ENCODE data around the gene DNAJC5G. TPM values are rescaled to one million over a fixed set of nuclear protein-coding genes. Genes with fewer than 3 reads are reported as not detected.

Gene DNAJC5G
- total and polyA plus RNA-seq, 2 donors (not counting 1 experiment from before 2014, with no cell fraction given), result not detected

DNA sequence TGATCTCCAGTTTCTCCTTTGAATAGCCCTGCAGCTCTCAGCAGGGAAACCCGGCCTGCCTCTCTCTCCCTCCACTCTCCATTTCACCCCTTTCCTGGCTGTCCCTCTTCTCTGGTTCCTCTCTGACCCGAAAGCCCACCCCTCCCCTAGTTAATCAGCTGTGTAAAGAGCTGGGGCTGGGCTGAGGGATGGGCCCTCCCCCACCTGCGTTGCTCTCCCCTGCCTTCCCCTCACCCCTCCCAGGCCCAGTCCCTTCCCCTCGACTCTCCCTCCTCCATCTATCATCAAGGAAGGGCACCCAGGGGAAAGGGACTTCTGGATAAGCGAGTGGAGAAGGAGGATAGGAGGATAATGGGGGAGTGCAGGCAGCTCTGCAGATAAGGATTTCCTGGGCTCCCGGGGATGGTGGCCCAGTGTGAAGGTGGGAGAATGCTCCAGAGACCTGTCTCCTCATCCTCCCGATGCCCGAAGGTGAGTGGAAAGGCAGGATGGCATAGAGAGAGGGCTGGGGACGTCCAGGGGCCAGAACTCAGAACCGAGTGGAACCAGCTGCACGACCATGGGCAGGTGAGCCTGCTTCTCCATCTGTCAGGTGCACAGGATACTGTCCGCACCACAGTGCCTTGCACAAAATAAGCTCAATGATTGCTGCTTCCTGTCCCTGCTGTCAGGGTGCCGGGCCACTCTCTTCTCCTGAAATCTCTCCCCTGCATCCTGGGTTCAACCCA lies 24.4 kb upstream of the DNAJC5G start:
- Histone ChIP-seq H3K4me2 (ENCODE audit: extremely low read depth, insufficient read depth, low read length) (no peak overlapping the region), H3K79me2 (ENCODE audit: control insufficient read depth, insufficient read depth, low read length) (no peaks in the 10 kb centered on the region), H3K9me3 (ENCODE audit: control insufficient read depth, insufficient read depth, low read depth, low read length) (no peaks in the 10 kb centered on the region), H4K20me1 (ENCODE audit: control insufficient read depth, extremely low read depth, insufficient read depth, low read length) (no peaks in the 10 kb centered on the region), H2AFZ (ENCODE audit: low read length) (peak overlapping the region; percentile 8), H3K27me3 (ENCODE audit: control insufficient read depth, insufficient read depth, low read length) (no peaks in the 10 kb centered on the region), H3K9ac (ENCODE audit: insufficient read depth, low read length) (no peak overlapping the region), H3K27ac (ENCODE audit: insufficient read depth, low read length) (no peak overlapping the region), H3K36me3 (ENCODE audit: control insufficient read depth, insufficient read depth, low read length) (no peaks in the 10 kb centered on the region), H3K4me3 (replicated peaks in 1 of 4; ENCODE audit: control extremely low read depth in 1 of 4, insufficient read depth in 1 of 4, low read depth in 3 of 4, low read length in 4 of 4) (no peak overlapping the region), H3K4me1 (ENCODE audit: control insufficient read depth, extremely low read depth, insufficient read depth, low read length) (peaks cover 8% of the 10 kb centered on the region)
- DNase-seq (ENCODE audit: low read depth in 2 of 2), result no peak
- TF ChIP-seq, protein P1, sequence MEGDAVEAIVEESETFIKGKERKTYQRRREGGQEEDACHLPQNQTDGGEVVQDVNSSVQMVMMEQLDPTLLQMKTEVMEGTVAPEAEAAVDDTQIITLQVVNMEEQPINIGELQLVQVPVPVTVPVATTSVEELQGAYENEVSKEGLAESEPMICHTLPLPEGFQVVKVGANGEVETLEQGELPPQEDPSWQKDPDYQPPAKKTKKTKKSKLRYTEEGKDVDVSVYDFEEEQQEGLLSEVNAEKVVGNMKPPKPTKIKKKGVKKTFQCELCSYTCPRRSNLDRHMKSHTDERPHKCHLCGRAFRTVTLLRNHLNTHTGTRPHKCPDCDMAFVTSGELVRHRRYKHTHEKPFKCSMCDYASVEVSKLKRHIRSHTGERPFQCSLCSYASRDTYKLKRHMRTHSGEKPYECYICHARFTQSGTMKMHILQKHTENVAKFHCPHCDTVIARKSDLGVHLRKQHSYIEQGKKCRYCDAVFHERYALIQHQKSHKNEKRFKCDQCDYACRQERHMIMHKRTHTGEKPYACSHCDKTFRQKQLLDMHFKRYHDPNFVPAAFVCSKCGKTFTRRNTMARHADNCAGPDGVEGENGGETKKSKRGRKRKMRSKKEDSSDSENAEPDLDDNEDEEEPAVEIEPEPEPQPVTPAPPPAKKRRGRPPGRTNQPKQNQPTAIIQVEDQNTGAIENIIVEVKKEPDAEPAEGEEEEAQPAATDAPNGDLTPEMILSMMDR (conservative IDR thresholded peaks at IDR 0.05 in 1 of 2, IDR thresholded peaks at IDR 0.05 in 1 of 2; ENCODE audit: low read depth in 1 of 2, low read length in 2 of 2), result no peak
- TF ChIP-seq EZH2 (IDR thresholded peaks at IDR 0.05; ENCODE audit: low read length, missing control alignments), result no peak

DNA sequence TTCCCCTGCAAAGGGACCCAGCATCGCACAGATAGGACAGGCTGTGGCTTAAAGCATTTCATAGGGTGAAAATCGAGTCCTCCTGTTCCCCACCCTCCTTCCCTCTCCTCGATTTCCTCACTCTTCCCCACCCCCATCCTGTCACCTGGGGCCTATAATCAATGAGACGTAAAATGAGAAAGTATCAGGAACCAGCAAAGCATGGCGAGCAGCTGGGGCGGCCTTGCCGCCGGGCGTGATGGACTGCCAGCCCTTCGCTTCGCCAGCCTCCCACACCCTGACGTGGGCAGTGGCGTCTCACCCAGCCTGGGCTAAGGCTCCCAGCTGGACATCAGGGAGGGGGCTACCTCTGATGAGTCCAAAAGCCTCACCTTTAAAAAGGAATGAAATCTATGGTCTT lies 23.5 kb upstream of the DNAJC5G start:
- DNase-seq (ENCODE audit: low read depth in 2 of 2), result no peak
- TF ChIP-seq EZH2 (IDR thresholded peaks at IDR 0.05; ENCODE audit: low read length, missing control alignments), result no peak
- TF ChIP-seq, protein P1 (conservative IDR thresholded peaks at IDR 0.05 in 1 of 2, IDR thresholded peaks at IDR 0.05 in 1 of 2; ENCODE audit: low read depth in 1 of 2, low read length in 2 of 2), result no peak
- Histone ChIP-seq H3K9ac (ENCODE audit: insufficient read depth, low read length) (no peak overlapping the region), H3K79me2 (ENCODE audit: control insufficient read depth, insufficient read depth, low read length) (no peaks in the 10 kb centered on the region), H3K4me1 (ENCODE audit: control insufficient read depth, extremely low read depth, insufficient read depth, low read length) (peaks cover 14% of the 10 kb centered on the region), H2AFZ (ENCODE audit: low read length) (no peak overlapping the region), H3K36me3 (ENCODE audit: control insufficient read depth, insufficient read depth, low read length) (no peaks in the 10 kb centered on the region), H3K27me3 (ENCODE audit: control insufficient read depth, insufficient read depth, low read length) (no peaks in the 10 kb centered on the region), H3K4me2 (ENCODE audit: extremely low read depth, insufficient read depth, low read length) (no peak overlapping the region), H3K27ac (ENCODE audit: insufficient read depth, low read length) (no peak overlapping the region), H4K20me1 (ENCODE audit: control insufficient read depth, extremely low read depth, insufficient read depth, low read length) (no peaks in the 10 kb centered on the region), H3K9me3 (ENCODE audit: control insufficient read depth, insufficient read depth, low read depth, low read length) (no peaks in the 10 kb centered on the region), H3K4me3 (replicated peaks in 1 of 4; ENCODE audit: control extremely low read depth in 1 of 4, insufficient read depth in 1 of 4, low read depth in 3 of 4, low read length in 4 of 4) (no peak overlapping the region)

DNA sequence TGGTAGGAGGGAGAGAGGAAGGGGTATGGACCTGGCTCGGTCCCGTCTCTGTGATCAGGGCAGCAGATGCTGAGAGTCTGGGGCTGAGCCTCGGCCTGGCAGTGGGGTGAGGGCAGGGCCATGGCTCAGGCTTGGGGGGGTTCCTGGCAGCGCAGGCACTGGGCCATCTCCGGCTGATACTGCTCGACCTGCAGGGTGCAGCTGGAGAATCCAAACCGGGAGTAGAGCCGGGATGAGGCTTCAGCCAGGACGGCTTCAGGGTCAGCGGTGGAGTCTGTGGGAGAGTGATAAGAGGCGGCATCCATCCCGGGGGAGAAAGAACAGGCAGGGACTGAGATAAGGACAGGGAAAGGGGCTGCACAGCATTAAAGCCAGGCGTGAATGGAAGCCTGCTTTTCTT lies 20.0 kb upstream of the DNAJC5G start:
- peak overlapping the region; percentile 26 for H2AFZ ChIP-seq (ENCODE audit: low read length)
- DNase-seq (ENCODE audit: low read depth in 2 of 2), result no peak
- H3K79me2 ChIP-seq (ENCODE audit: control insufficient read depth, insufficient read depth, low read length), result no peaks in the 10 kb centered on the region
- H3K36me3 ChIP-seq (ENCODE audit: control insufficient read depth, insufficient read depth, low read length), result no peaks in the 10 kb centered on the region
- peaks cover 14% of the 10 kb centered on the region for H3K4me1 ChIP-seq (ENCODE audit: control insufficient read depth, extremely low read depth, insufficient read depth, low read length)
- peak overlapping the region; percentile 65 for H3K4me2 ChIP-seq (ENCODE audit: extremely low read depth, insufficient read depth, low read length)
- H4K20me1 ChIP-seq (ENCODE audit: control insufficient read depth, extremely low read depth, insufficient read depth, low read length), result no peaks in the 10 kb centered on the region
- no peak overlapping the region for H3K9ac ChIP-seq (ENCODE audit: insufficient read depth, low read length)
- no peaks in the 10 kb centered on the region for H3K9me3 ChIP-seq (ENCODE audit: control insufficient read depth, insufficient read depth, low read depth, low read length)
- peak overlapping the region; percentile 19 for H3K27ac ChIP-seq (ENCODE audit: insufficient read depth, low read length)
- no peak overlapping the region for H3K4me3 ChIP-seq (replicated peaks in 1 of 4; ENCODE audit: control extremely low read depth in 1 of 4, insufficient read depth in 1 of 4, low read depth in 3 of 4, low read length in 4 of 4)
- TF ChIP-seq EZH2 (IDR thresholded peaks at IDR 0.05; ENCODE audit: low read length, missing control alignments), result no peak
- TF ChIP-seq, protein P1 (conservative IDR thresholded peaks at IDR 0.05 in 1 of 2, IDR thresholded peaks at IDR 0.05 in 1 of 2; ENCODE audit: low read depth in 1 of 2, low read length in 2 of 2), result no peak
- peaks cover 9% of the 10 kb centered on the region for H3K27me3 ChIP-seq (ENCODE audit: control insufficient read depth, insufficient read depth, low read length)

All from fibroblast of lung (primary cell).